Psoas muscle (tissue), 8 donors: ENCODE data around the gene MAP4K3. TPM values are rescaled to one million over a fixed set of nuclear protein-coding genes. Genes with fewer than 3 reads are reported as not detected.

Experiments
- ATAC-seq, 4 donors: fragments of 200-7000 bp; cut with Tn5 transposase; one replicate each; pipeline ENCODE4 v1.9.1; 2020; ENCODE audit warnings: moderate library complexity in 3 of 4, mild to moderate bottlenecking in 2 of 4
- DNase-seq, 2 donors: peaks; one replicate each; pipeline ENCODE4 v3.0.0-alpha.2; 2020
- H3K27ac ChIP-seq: fragments of 200-600 bp; one replicate; pipeline ENCODE4 v1.8.0; 2022
- H3K27me3 ChIP-seq, 3 donors: fragments of 200-600 bp in 1 of 3; one replicate each; pipeline versions ENCODE4 v1.6.1 to v1.8.0; 2013 to 2022; ENCODE audit warnings: low read length in 2 of 3, mild to moderate bottlenecking in 2 of 3, moderate library complexity in 1 of 3; ENCODE audit not compliant: insufficient read depth in 3 of 3
- H3K36me3 ChIP-seq, 2 donors: fragments of 200-600 bp in 1 of 2; one replicate each; pipeline versions ENCODE4 v1.6.1 to v1.8.0; 2013 to 2022; ENCODE audit warnings: low read depth in 1 of 2, mild to moderate bottlenecking in 1 of 2, moderate library complexity in 1 of 2; ENCODE audit not compliant: insufficient read depth in 1 of 2
- H3K4me1 ChIP-seq: fragments of 200-600 bp; one replicate; pipeline ENCODE4 v1.8.0; 2022
- H3K4me3 ChIP-seq: fragments of 200-600 bp; one replicate; pipeline ENCODE4 v1.8.0; 2022; ENCODE audit warnings: mild to moderate bottlenecking
- H3K9me3 ChIP-seq: fragments of 200-600 bp; one replicate; pipeline ENCODE4 v1.8.0; 2022
- WGBS, 3 donors: extraction: QIAGEN DNeasy Blood & Tissue Kit; methylation state at CpG; one replicate each; pipeline versions ENCODE4 v1.1.6 to v1.1.7; 2013; 5-methylcytosine and 5-hydroxymethylcytosine counted together
- intact Hi-C, 2 donors: fragments of 100-400 bp; cut with DNase I; formaldehyde crosslinking; loops; one replicate each; pipeline versions ENCODE4 v1.11.0 to v1.14.2; 2022
- polyA plus RNA-seq, 3 donors: library from polyadenylated mRNA; stranded (reverse); fragments of 200-250 nt; gene quantifications; one replicate each; pipeline ENCODE4 v1.2.3, GENCODE V29; 2013
- total RNA-seq, 4 donors: library from RNA; stranded (reverse); fragmentation: NEBNext Ultra II Directional in 2 of 4; extraction: Animal tissue kit (Norgen Biotek cat#: 25700) in 2 of 4; gene quantifications; one replicate each; pipeline versions ENCODE4 v1.2.1 to v1.2.4, GENCODE V29; 2021 to 2023
- TF ChIP-seq, protein P1 (sequence below): fragments of 200-600 bp; IDR thresholded peaks from one replicate; pipeline ENCODE4 v1.8.0; 2022; ENCODE audit warnings: antibody characterized with exemption
- donor health status: healthy with polysubstance abuse.
- donor health status: DM: no; HTN: no; CAD: no; lungs with moderate emphysema.
- donor health status: Bipolar disorder and iron deficiency.
- donor health status: healthy.
- donor health status: DM: yes; HTN: yes; CAD: no.
- donor health status: DM: no; HTN: no; CAD: no.
- donor health status: DM: no; HTN: no; CAD: no.
- donor health status: DM: yes; HTN: yes; CAD: no.

The MAP4K3 gene
- total and polyA plus RNA-seq, 7 donors, result 8.4 to 47.7 (median 31.0) TPM

DNA sequence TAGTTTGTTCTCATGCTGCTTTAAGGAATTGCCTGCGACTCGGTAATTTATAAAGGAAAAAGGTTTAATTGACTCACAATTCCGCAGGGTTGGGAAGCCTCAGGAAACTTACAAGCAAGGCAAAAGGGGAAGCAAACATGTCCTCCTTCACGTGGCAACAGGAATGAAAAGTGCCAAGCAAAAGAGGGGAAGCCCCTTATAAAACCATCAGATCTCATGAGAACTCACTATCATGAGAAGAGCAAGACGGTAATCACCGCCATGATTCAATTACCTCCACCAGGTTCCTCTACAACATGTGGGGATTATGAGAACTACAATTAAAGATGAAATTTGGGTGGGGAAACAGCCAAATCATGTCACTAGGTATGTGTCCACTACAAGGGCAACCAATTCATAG, 53.9 kb downstream of the MAP4K3 start:
- intact Hi-C loops, result loop anchor here in 1 of 2 donors (5.0 kb wide), 1 partner anchor 49 kb away; no protein-coding TSS in a partner anchor
- TF ChIP-seq, protein P1, sequence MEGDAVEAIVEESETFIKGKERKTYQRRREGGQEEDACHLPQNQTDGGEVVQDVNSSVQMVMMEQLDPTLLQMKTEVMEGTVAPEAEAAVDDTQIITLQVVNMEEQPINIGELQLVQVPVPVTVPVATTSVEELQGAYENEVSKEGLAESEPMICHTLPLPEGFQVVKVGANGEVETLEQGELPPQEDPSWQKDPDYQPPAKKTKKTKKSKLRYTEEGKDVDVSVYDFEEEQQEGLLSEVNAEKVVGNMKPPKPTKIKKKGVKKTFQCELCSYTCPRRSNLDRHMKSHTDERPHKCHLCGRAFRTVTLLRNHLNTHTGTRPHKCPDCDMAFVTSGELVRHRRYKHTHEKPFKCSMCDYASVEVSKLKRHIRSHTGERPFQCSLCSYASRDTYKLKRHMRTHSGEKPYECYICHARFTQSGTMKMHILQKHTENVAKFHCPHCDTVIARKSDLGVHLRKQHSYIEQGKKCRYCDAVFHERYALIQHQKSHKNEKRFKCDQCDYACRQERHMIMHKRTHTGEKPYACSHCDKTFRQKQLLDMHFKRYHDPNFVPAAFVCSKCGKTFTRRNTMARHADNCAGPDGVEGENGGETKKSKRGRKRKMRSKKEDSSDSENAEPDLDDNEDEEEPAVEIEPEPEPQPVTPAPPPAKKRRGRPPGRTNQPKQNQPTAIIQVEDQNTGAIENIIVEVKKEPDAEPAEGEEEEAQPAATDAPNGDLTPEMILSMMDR, result no peak
- H3K4me3 ChIP-seq, result no peak overlapping the region
- H3K27me3 ChIP-seq, result no peaks in the 10 kb centered on the region
- ATAC-seq (no peak), DNase-seq (no peak)
- 88 to 95% (median 92%) methylated on average over 6 of the region's 6 CpGs for WGBS, 3 donors
- peak overlapping the region; percentile 82 for H3K27ac ChIP-seq
- H3K36me3 ChIP-seq, result no peaks in the 10 kb centered on the region
- peaks cover 79% of the 10 kb centered on the region for H3K4me1 ChIP-seq
- no peaks in the 10 kb centered on the region for H3K9me3 ChIP-seq

DNA sequence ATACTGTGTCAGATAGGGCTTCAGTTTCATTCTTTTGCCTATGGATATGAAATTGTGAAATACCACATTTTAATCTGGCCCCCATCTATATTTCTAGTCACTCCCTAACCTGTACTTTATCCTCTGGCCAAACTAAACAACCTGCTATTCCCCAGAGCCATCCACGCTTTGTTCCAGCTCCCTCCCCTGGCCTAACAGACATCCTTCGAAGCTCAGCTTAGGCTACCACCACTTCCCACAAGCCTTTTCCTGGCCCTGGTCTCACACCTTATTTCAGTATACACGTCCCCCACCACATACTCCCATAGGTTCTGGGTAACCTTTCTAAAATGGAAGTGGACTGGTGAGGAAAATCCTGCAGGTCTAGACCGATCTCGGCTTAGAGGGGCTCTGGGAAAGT, 55.4 kb downstream of the MAP4K3 start:
- intact Hi-C loops, result loop anchor here (1.0 to 5.0 kb wide), 2 partner anchors 50 to 51 kb away; no protein-coding TSS in a partner anchor
- Histone ChIP-seq H3K36me3 (peaks cover 0 to 5% of the 10 kb centered on the region in 2 donors), H3K27ac (peak overlapping the region; percentile 82), H3K4me3 (no peak overlapping the region), H3K9me3 (no peaks in the 10 kb centered on the region), H3K4me1 (peaks cover 76% of the 10 kb centered on the region), H3K27me3 (no peaks in the 10 kb centered on the region)
- peak in 3 of 4 donors; percentile 15 to 26 (median 17) for ATAC-seq
- TF ChIP-seq, protein P1, result no peak
- WGBS, 3 donors, result 54 to 66% (median 57%) methylated on average over 5 of the region's 5 CpGs
- DNase-seq, result no peak

DNA sequence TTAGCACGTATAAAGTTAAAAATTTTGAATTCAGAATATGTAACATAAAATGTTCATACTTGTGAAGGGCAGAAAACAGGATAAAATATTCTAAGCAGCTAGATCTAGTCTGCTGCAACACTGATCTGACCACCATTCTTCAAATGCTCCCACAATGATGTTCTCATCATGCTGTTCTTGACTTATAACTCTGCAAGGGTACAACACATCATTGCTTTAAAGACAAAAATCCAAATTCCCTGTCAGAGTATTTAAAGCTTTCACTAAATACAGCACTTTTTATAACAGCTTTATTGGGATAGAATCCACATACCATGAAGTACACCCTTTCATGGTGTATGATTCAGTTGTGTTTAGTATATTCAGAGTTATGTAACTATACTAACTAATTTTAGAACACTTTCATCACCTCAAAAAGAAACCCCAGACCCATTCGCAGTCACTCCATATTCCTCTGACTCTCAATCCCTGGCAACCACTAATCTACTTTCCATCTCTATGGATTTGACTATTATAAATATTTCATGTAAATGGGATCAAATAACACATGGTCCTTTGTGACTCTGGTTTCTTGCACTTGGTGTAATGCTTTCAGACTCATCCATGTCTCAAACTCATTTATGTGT, 56.4 kb downstream of the MAP4K3 start:
- Histone ChIP-seq H3K27ac (peak overlapping the region; percentile 82), H3K4me1 (peaks cover 81% of the 10 kb centered on the region), H3K36me3 (peaks cover 0 to 14% of the 10 kb centered on the region in 2 donors), H3K4me3 (no peak overlapping the region), H3K9me3 (no peaks in the 10 kb centered on the region), H3K27me3 (no peaks in the 10 kb centered on the region)
- ATAC-seq, result peak; percentile 72 to 79 (median 76)
- DNase-seq, result no peak
- TF ChIP-seq, protein P1, result no peak
- intact Hi-C loops, result loop anchor here in 1 of 2 donors (5.0 kb wide), 1 partner anchor 52 kb away; no protein-coding TSS in a partner anchor
- 25 to 38% (median 31%) methylated on average over 2 of the region's 2 CpGs for WGBS, 3 donors

DNA sequence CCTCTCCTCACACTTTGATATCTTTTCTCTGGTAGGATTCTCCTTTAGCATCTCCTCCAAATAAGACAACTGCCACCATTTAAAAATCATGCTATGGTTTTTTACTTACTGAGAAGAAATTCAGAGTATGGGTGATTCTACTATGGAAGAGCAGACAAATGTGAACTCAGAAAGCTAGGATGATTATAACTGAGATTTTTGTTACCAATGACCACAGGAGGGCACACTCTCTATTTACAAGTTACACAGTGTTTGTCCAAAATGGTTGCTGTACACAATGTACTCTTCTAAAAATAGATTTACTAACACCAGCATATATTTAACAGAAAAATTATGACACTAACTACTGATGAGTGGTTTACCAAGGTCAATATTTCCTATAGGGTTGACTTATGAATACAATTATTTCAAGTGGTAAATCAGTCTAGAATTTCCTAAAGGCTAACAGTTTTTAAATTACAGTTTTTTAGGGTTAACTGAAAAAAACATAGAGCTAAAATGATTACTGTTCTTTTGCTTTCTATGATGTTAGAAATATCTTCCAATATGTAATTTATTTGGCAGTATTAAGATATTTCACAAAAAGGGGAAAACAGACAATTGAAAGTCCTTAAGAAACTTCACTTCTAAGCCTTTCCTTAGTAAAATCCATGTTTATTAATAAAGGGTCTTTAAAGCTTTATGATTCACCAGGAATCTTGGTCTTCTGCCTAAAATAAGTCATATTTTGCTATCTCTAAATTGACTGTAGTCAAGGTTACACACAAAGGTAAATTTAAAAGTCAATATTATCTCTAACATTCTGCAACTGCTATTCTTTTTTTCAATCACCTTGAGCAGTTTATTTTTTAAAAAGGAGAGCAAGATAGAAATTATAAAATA, 57.2 kb downstream of the MAP4K3 start:
- Histone ChIP-seq H3K4me1 (peaks cover 83% of the 10 kb centered on the region), H3K4me3 (peak overlapping the region; percentile 38), H3K9me3 (no peaks in the 10 kb centered on the region), H3K27ac (peak overlapping the region; percentile 82), H3K36me3 (peaks cover 0 to 14% of the 10 kb centered on the region in 2 donors), H3K27me3 (no peaks in the 10 kb centered on the region)
- TF ChIP-seq, protein P1, result peak; percentile 64
- intact Hi-C loops, result loop anchor here (1.0 to 10.0 kb wide), 3 partner anchors 52 to 135 kb away; no protein-coding TSS in a partner anchor
- ATAC-seq (peak; percentile 82 to 90 (median 86)), DNase-seq (no peak)
